IMR-90 (cell line): Measurements from ENCODE around the gene FERMT2. TPM values are rescaled to one million over a fixed set of nuclear protein-coding genes. Genes with fewer than 3 reads are reported as not detected.

Source experiments
- ATAC-seq: fragments of 200-7000 bp; cut with Tn5 transposase; 2 replicates; pipeline ENCODE4 v1.9.1; 2020; ENCODE audit warnings: low read depth, mild to moderate bottlenecking, moderate library complexity
- BruUV-seq: library from RNA; stranded (reverse); fragments of 400-500 nt; replicated peaks from 2 replicates; lab custom pipeline; 2021; lab: Mats Ljungman, UMichigan
- CTCF ChIA-PET: fragments of 300-600 bp; formaldehyde crosslinking; extraction: SDS; loops from one replicate; lab custom pipeline; 2021; ENCODE audit warnings: antibody characterized with exemption; lab: Yijun Ruan, JAX
- POLR2A ChIA-PET: fragments of 300-600 bp; sonication (Branson Sonifier 250); formaldehyde crosslinking; loops from one replicate; lab custom pipeline; 2022; ENCODE audit warnings: antibody characterized with exemption; ENCODE audit not compliant: unreplicated experiment; lab: Charles Lee
- DNase-seq: peaks from one replicate; pipeline ENCODE4 v3.0.0; 2013
- H2AFZ ChIP-seq: replicated peaks from 2 replicates; pipeline ENCODE3; 2013; ENCODE audit warnings: low read length, mild to moderate bottlenecking; ENCODE audit not compliant: poor library complexity
- H2AK5ac ChIP-seq: 2 replicates; pipeline ENCODE4 v1.6.1; 2013; ENCODE audit warnings: low read depth, low read length, inconsistent platforms
- H2AK9ac ChIP-seq: replicated peaks from 2 replicates; pipeline ENCODE3; 2013; ENCODE audit warnings: mild to moderate bottlenecking, low read depth, low read length, moderate library complexity; ENCODE audit not compliant: poor library complexity
- H2BK120ac ChIP-seq: 2 replicates; pipeline ENCODE4 v1.6.1; 2013; ENCODE audit warnings: low read depth, low read length, inconsistent platforms
- H2BK15ac ChIP-seq: 3 replicates; pipeline ENCODE4 v1.6.1; 2013; ENCODE audit warnings: low read depth, low read length, inconsistent platforms
- H2BK20ac ChIP-seq: 2 replicates; pipeline ENCODE4 v1.6.1; 2013; ENCODE audit warnings: low read depth, mild to moderate bottlenecking, inconsistent platforms, low read length, moderate library complexity
- H2BK5ac ChIP-seq: 2 replicates; pipeline ENCODE4 v1.6.1; 2013; ENCODE audit warnings: mild to moderate bottlenecking, low read depth, low read length, inconsistent platforms; ENCODE audit not compliant: poor library complexity, severe bottlenecking
- H3K14ac ChIP-seq: replicated peaks from 2 replicates; pipeline ENCODE4 v1.6.1; 2013; ENCODE audit warnings: low read depth, low read length, inconsistent platforms
- H3K18ac ChIP-seq: 2 replicates; pipeline ENCODE4 v1.6.1; 2013; ENCODE audit warnings: low read depth, low read length, control low read depth
- H3K23ac ChIP-seq: 2 replicates; pipeline ENCODE4 v1.6.1; 2013; ENCODE audit warnings: low read depth, low read length, inconsistent platforms
- H3K27ac ChIP-seq: 2 replicates; pipeline ENCODE4 v1.5.1; 2013; ENCODE audit warnings: mild to moderate bottlenecking, control low read depth, low read length; ENCODE audit not compliant: insufficient read depth
- H3K27me3 ChIP-seq: 2 replicates; pipeline ENCODE4 v1.6.1; 2013; ENCODE audit warnings: low read length; ENCODE audit not compliant: control insufficient read depth, insufficient read depth
- H3K36me3 ChIP-seq: 2 replicates; pipeline ENCODE4 v1.6.1; 2013; ENCODE audit warnings: low read length, mixed read lengths; ENCODE audit not compliant: control insufficient read depth, insufficient read depth
- H3K4ac ChIP-seq: 2 replicates; pipeline ENCODE4 v1.6.1; 2013; ENCODE audit warnings: low read depth, low read length, inconsistent platforms
- H3K4me1 ChIP-seq: 2 replicates; pipeline ENCODE4 v1.6.1; 2013; ENCODE audit warnings: low read length, mixed read lengths; ENCODE audit not compliant: control insufficient read depth, insufficient read depth
- H3K4me2 ChIP-seq: 2 replicates; pipeline ENCODE4 v1.6.1; 2013; ENCODE audit warnings: low read depth, mild to moderate bottlenecking, control low read depth, low read length, moderate library complexity
- H3K4me3 ChIP-seq: 2 replicates; pipeline ENCODE4 v1.5.1; 2013; ENCODE audit warnings: low read depth, mild to moderate bottlenecking, control low read depth, low read length, moderate library complexity; ENCODE audit not compliant: insufficient read depth
- H3K56ac ChIP-seq: 2 replicates; pipeline ENCODE4 v1.6.1; 2013; ENCODE audit warnings: low read length, inconsistent platforms; ENCODE audit not compliant: insufficient read depth; ENCODE audit errors: extremely low read depth
- H3K79me1 ChIP-seq, 2 experiments: 2 replicates each; pipeline ENCODE4 v1.6.1; 2013; ENCODE audit warnings: low read length in 2 of 2, inconsistent platforms in 1 of 2, low read depth in 1 of 2
- H3K9ac ChIP-seq: 2 replicates; pipeline ENCODE4 v1.6.1; 2013; ENCODE audit warnings: low read depth, low read length, control low read depth
- H3K9me1 ChIP-seq: 2 replicates; pipeline ENCODE4 v1.6.1; 2013; ENCODE audit warnings: low read length, inconsistent platforms; ENCODE audit not compliant: insufficient read depth
- H3K9me3 ChIP-seq: 2 replicates; pipeline ENCODE4 v1.6.1; 2013; ENCODE audit warnings: low read length; ENCODE audit not compliant: control insufficient read depth, insufficient read depth
- H4K20me1 ChIP-seq: 2 replicates; pipeline ENCODE4 v1.6.1; 2013; ENCODE audit warnings: low read length, inconsistent platforms; ENCODE audit not compliant: insufficient read depth
- H4K5ac ChIP-seq: 2 replicates; pipeline ENCODE4 v1.6.1; 2013; ENCODE audit warnings: mild to moderate bottlenecking, low read depth, low read length, control low read depth
- H4K8ac ChIP-seq, 2 experiments: 2 replicates each; pipeline ENCODE4 v1.6.1; 2013; ENCODE audit warnings: low read depth in 2 of 2, low read length in 2 of 2, control low read depth in 1 of 2, inconsistent platforms in 1 of 2
- H4K91ac ChIP-seq: 2 replicates; pipeline ENCODE4 v1.6.1; 2013; ENCODE audit warnings: low read depth, low read length, inconsistent platforms; ENCODE audit not compliant: insufficient read depth
- CEBPB ChIP-seq: IDR thresholded peaks from 2 replicates; pipeline ENCODE4 v1.6.1; 2012; ENCODE audit warnings: low read depth, low read length, improper control_type of control experiment
- RFX5 ChIP-seq: IDR thresholded peaks from 2 replicates; pipeline ENCODE4 v1.8.0; 2012; ENCODE audit warnings: low read depth, mild to moderate bottlenecking, low read length, moderate library complexity
- WGBS, 2 experiments: methylation state at CpG; one replicate each; pipeline versions ENCODE4 v1.1.5 to v1.1.7; 2013; ENCODE audit warnings: missing lambda C conversion rate in 2 of 2; ENCODE audit not compliant: insufficient read length in 1 of 2; ENCODE audit errors: extremely low coverage in 2 of 2; 5-methylcytosine and 5-hydroxymethylcytosine counted together
- dilution Hi-C: fragments of 300-500 bp; cut with HindIII; formaldehyde crosslinking; loops from one replicate; pipeline ENCODE4 v1.14.3; 2018; ENCODE audit warnings: low sequenced_read_pairs; ENCODE audit not compliant: unreplicated experiment
- in situ Hi-C: fragments of 300-500 bp; cut with MboI; formaldehyde crosslinking; loops from 3 replicates; pipeline ENCODE4 v1.14.3; 2019; ENCODE audit warnings: low sequenced_read_pairs, inconsistent platforms, mixed read lengths
- intact Hi-C: fragments of 100-400 bp; cut with micrococcal nuclease; formaldehyde crosslinking; loops from 2 replicates; pipeline ENCODE4 v1.10.0; 2022
- polyA plus RNA-seq, 3 experiments: library from polyadenylated mRNA; depleted of rRNA; stranded (reverse); fragments of >200 nt; gene quantifications; 2 replicates each; pipeline ENCODE4 v1.2.3, GENCODE V29; 2012; ENCODE audit warnings: low replicate concordance in 1 of 3
- total RNA-seq: library from RNA; depleted of rRNA; stranded (reverse); fragments of >200 nt; gene quantifications from 2 replicates; pipeline ENCODE4 v1.2.3, GENCODE V29; 2012
- TF ChIP-seq, protein P1 (sequence below): fragments of 150-350 bp; IDR thresholded peaks from 2 replicates; pipeline ENCODE4 v1.6.1; 2017; ENCODE audit warnings: mild to moderate bottlenecking, antibody characterized with exemption, low read length, low read depth

FERMT2 gene
- total and polyA plus RNA-seq, 2 of the 4 experiments (the other 2 are of a cell fraction), result 131 to 217 TPM

DNA sequence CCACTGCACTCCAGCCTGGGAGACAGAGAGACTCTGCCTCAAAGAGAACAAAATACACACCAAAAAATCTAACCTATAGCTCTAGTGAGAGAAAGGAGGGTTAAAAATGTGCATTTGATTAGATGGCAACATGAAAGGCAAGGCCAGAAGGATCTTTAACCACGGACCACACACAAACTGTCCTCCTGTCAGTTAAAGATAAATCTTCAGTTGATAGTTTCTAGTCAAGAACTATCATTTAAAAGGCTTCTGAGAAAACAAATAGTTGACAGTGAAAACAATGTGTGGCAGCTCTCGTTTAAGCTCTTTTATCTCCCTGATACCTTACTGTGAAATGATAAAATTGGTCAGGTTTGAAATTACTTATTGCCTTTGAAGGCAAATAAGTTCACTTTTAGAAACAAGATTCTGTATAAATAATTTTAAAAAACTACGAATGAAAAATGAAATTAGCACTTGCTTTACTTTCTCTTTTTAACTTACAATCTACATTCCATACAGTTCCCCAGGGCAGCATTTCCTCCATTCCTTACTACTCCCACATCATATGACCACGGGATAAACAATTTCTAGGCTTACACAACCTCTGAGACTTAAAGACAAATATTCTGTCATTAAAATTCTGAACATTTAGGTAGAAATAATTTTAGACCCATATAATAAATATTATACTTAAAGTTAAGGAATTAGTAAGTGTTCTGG is 88.1 kb downstream of the FERMT2 start:
- peak overlapping the region; percentile 90 for H3K4ac ChIP-seq
- peaks cover 9% of the 10 kb centered on the region; the same call in 1 of the 2 replicates for H3K9me1 ChIP-seq
- BruUV-seq, result no TSS peak
- H4K5ac ChIP-seq, result peak overlapping the region; percentile 72
- ATAC-seq, result peak; percentile 91
- peaks cover 21% of the 10 kb centered on the region for H3K4me1 ChIP-seq
- H2AK5ac ChIP-seq, result peak overlapping the region; percentile 94
- intact Hi-C loops, result no loop called here
- no CpG with 5 or more reads among the region's 4 CpGs for WGBS, 2 experiments
- H2BK15ac ChIP-seq, result peak overlapping the region; percentile 57; the same call in 2 of the 3 replicates
- dilution Hi-C loops, result no loop called here
- no peaks in the 10 kb centered on the region for H3K27me3 ChIP-seq
- no peak overlapping the region for H3K4me3 ChIP-seq
- no peak overlapping the region for H2AFZ ChIP-seq
- peak overlapping the region; percentile 97 for H2BK120ac ChIP-seq
- H4K8ac ChIP-seq, result peak overlapping the region; percentile 83 to 84
- H2AK9ac ChIP-seq, result peak overlapping the region; percentile 7
- H3K9me3 ChIP-seq, result no peaks in the 10 kb centered on the region
- H3K27ac ChIP-seq, result peak overlapping the region; percentile 99
- peak overlapping the region; percentile 94 for H3K14ac ChIP-seq
- TF ChIP-seq CEBPB (peak; percentile 90), RFX5 (no peak)
- TF ChIP-seq, protein P1, sequence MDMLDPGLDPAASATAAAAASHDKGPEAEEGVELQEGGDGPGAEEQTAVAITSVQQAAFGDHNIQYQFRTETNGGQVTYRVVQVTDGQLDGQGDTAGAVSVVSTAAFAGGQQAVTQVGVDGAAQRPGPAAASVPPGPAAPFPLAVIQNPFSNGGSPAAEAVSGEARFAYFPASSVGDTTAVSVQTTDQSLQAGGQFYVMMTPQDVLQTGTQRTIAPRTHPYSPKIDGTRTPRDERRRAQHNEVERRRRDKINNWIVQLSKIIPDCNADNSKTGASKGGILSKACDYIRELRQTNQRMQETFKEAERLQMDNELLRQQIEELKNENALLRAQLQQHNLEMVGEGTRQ, result peak; percentile 30; the same call in 1 of the 2 replicates
- H2BK5ac ChIP-seq, result peak overlapping the region; percentile 97
- peak overlapping the region; percentile 79 for H4K91ac ChIP-seq
- peak overlapping the region; percentile 90 for H3K18ac ChIP-seq
- H4K20me1 ChIP-seq, result no peaks in the 10 kb centered on the region
- ChIA-PET POLR2A (no interaction called here), CTCF (no interaction called here)
- peak; percentile 88 for DNase-seq
- H3K56ac ChIP-seq, result peak overlapping the region; percentile 94
- peak overlapping the region; percentile 81 for H3K4me2 ChIP-seq
- peak overlapping the region; percentile 83 for H2BK20ac ChIP-seq
- H3K23ac ChIP-seq, result peak overlapping the region; percentile 80
- peak overlapping the region; percentile 82 for H3K9ac ChIP-seq
- peaks cover 53% of the 10 kb centered on the region for H3K36me3 ChIP-seq
- in situ Hi-C loops, result no loop called here
- H3K79me1 ChIP-seq, result peaks cover 35 to 60% of the 10 kb centered on the region in 2 experiments
